Spleen (tissue), 11 donors: Measurements from ENCODE around the gene KCNQ5. TPM values are rescaled to one million over a fixed set of nuclear protein-coding genes. Genes with fewer than 3 reads are reported as not detected.

ENCODE experiments used
- DNase-seq: peaks from one replicate; pipeline ENCODE4 v3.0.0-alpha.2; 2020
- H3K27ac ChIP-seq, 8 donors: fragments of 200-600 bp; sonication (generic) in 7 of 8; 1 replicate in 4 of 8; 2 replicates in 4 of 8; pipeline versions ENCODE4 v1.5.0 to v1.8.0; 2016 to 2021; ENCODE audit warnings: inconsistent platforms in 4 of 8, mild to moderate bottlenecking in 4 of 8, moderate library complexity in 1 of 8
- H3K27me3 ChIP-seq, 7 donors: fragments of 200-600 bp; sonication (generic) in 6 of 7; replicated peaks in 1 of 7; 1 replicate in 4 of 7; 2 replicates in 3 of 7; pipeline versions ENCODE4 v1.5.0 to v1.8.0; 2016 to 2021; ENCODE audit warnings: inconsistent platforms in 3 of 7, mild to moderate bottlenecking in 1 of 7
- H3K36me3 ChIP-seq, 6 donors: fragments of 200-600 bp; sonication (generic) in 5 of 6; 1 replicate in 4 of 6; 2 replicates in 2 of 6; pipeline versions ENCODE4 v1.5.0 to v1.8.0; 2016 to 2021; ENCODE audit warnings: inconsistent platforms in 2 of 6
- H3K4me1 ChIP-seq, 6 donors: fragments of 200-600 bp; sonication (generic) in 5 of 6; 1 replicate in 3 of 6; 2 replicates in 3 of 6; pipeline versions ENCODE4 v1.5.0 to v1.8.0; 2016 to 2021; ENCODE audit warnings: inconsistent platforms in 3 of 6
- H3K4me3 ChIP-seq, 8 donors: fragments of 200-600 bp; sonication (generic) in 7 of 8; 1 replicate in 4 of 8; 2 replicates in 4 of 8; pipeline versions ENCODE4 v1.5.0 to v1.8.0; 2016 to 2021; ENCODE audit warnings: inconsistent platforms in 4 of 8, mild to moderate bottlenecking in 4 of 8, moderate library complexity in 2 of 8
- H3K9me3 ChIP-seq, 8 donors: fragments of 200-600 bp; sonication (generic) in 7 of 8; 1 replicate in 4 of 8; 2 replicates in 4 of 8; pipeline versions ENCODE4 v1.5.0 to v1.8.0; 2016 to 2021; ENCODE audit warnings: inconsistent platforms in 4 of 8
- CTCF ChIP-seq, 11 experiments: fragments of 200-600 bp in 7 of 11; fragments of 450-650 bp in 4 of 11; sonication (generic) in 4 of 11; IDR thresholded peaks in 8 of 11; conservative IDR thresholded peaks in 3 of 11; 1 replicate in 7 of 11; 2 replicates in 4 of 11; pipeline versions ENCODE4 v1.4.0 to v1.8.0; 2016 to 2021; ENCODE audit warnings: antibody characterized with exemption in 11 of 11, inconsistent platforms in 4 of 11, mild to moderate bottlenecking in 1 of 11
- POLR2A ChIP-seq, 3 donors: fragments of 450-650 bp; IDR thresholded peaks; one replicate each; pipeline ENCODE4 v1.5.1; 2017; ENCODE audit warnings: antibody characterized with exemption in 3 of 3, mild to moderate bottlenecking in 1 of 3
- POLR2AphosphoS5 ChIP-seq, 3 donors: sonication (generic); formaldehyde crosslinking; IDR thresholded peaks; one replicate each; pipeline ENCODE4 v1.5.1; 2017; ENCODE audit warnings: antibody characterized with exemption in 3 of 3
- WGBS, 5 donors: extraction: QIAGEN DNeasy Blood & Tissue Kit in 3 of 5; methylation state at CpG; one replicate each; pipeline versions ENCODE4 v1.1.5 to v1.1.7; 2013 to 2018; 5-methylcytosine and 5-hydroxymethylcytosine counted together
- intact Hi-C: fragments of 100-400 bp; cut with DNase I; formaldehyde crosslinking; loops from one replicate; pipeline ENCODE4 v1.15.0; 2023; ENCODE audit warnings: low total_unique reads
- polyA plus RNA-seq, 3 donors: library from polyadenylated mRNA; stranded (reverse); fragments of 200-250 nt; gene quantifications; one replicate each; pipeline ENCODE4 v1.2.1, GENCODE V29; 2013
- total RNA-seq, 7 donors: library from RNA; depleted of rRNA in 3 of 7; stranded (reverse); fragments of >200 nt in 3 of 7; fragmentation: NEBNext Ultra II Directional in 4 of 7; extraction: Animal tissue kit (Norgen Biotek cat#: 25700) in 4 of 7; gene quantifications; one replicate each; pipeline versions ENCODE4 v1.1.0 to v1.2.1, GENCODE V29; 2016 to 2021
- donor health status: healthy with polysubstance abuse.
- donor health status: DM: no; HTN: no; CAD: no; lungs with moderate emphysema.
- donor health status: DM: no; HTN: no; CAD: no.
- donor health status: Bipolar disorder and iron deficiency.
- donor health status: healthy.
- donor health status: DM: no; HTN: no; CAD: no.
- donor health status: DM: yes; HTN: yes; CAD: no.

Gene KCNQ5
- total and polyA plus RNA-seq, 10 donors: 1.3 to 8.7 (median 4.4) TPM

GRCh38 chr6:73041051-73041450, 419.2 kb downstream of the KCNQ5 start:
- intact Hi-C loops: no loop called here
- H3K4me3 ChIP-seq: no peak overlapping the region

GRCh38 chr6:73042892-73043291, 421.0 kb downstream of the KCNQ5 start:
- Histone ChIP-seq H3K36me3 (peaks cover 0 to 8% (median 0%) of the 10 kb centered on the region in 6 donors), H3K4me3 (no peak overlapping the region), H3K9me3 (peaks cover 0 to 19% (median 14%) of the 10 kb centered on the region in 8 donors), H3K27me3 (no peaks in the 10 kb centered on the region), H3K27ac (no peak overlapping the region), H3K4me1 (no peaks in the 10 kb centered on the region)
- TF ChIP-seq CTCF (IDR thresholded peaks at IDR 0.05 in 8 of 11, conservative IDR thresholded peaks at IDR 0.05 in 3 of 11) (no peak), POLR2A (IDR thresholded peaks at IDR 0.05) (no peak), POLR2AphosphoS5 (IDR thresholded peaks at IDR 0.05) (no peak)
- DNase-seq: no peak
- 91 to 100% (median 94%) methylated on average over 1 of the region's 1 CpG for WGBS, 5 donors
- intact Hi-C loops: no loop called here

More at GRCh38 chr6:73041051-73041450, 419.2 kb downstream of the KCNQ5 start:
- TF ChIP-seq POLR2A (IDR thresholded peaks at IDR 0.05) (no peak), POLR2AphosphoS5 (IDR thresholded peaks at IDR 0.05) (no peak), CTCF (IDR thresholded peaks at IDR 0.05 in 8 of 11, conservative IDR thresholded peaks at IDR 0.05 in 3 of 11) (no peak)
- 78 to 89% (median 84%) methylated on average over 3 of the region's 3 CpGs for WGBS, 5 donors
- H3K27me3 ChIP-seq: no peaks in the 10 kb centered on the region
- no peak for DNase-seq
- peaks cover 0 to 19% (median 14%) of the 10 kb centered on the region in 8 donors for H3K9me3 ChIP-seq
- H3K4me1 ChIP-seq: no peaks in the 10 kb centered on the region
- H3K27ac ChIP-seq: no peak overlapping the region
- H3K36me3 ChIP-seq: peaks cover 0 to 8% (median 0%) of the 10 kb centered on the region in 6 donors

GRCh38 chr6:73043446-73043845, 421.6 kb downstream of the KCNQ5 start:
- TF ChIP-seq POLR2A (IDR thresholded peaks at IDR 0.05): no peak
- TF ChIP-seq CTCF (IDR thresholded peaks at IDR 0.05 in 8 of 11, conservative IDR thresholded peaks at IDR 0.05 in 3 of 11): no peak
- no peak for TF ChIP-seq POLR2AphosphoS5 (IDR thresholded peaks at IDR 0.05)
- Histone ChIP-seq H3K4me1 (no peaks in the 10 kb centered on the region), H3K27ac (no peak overlapping the region), H3K9me3 (peaks cover 0 to 18% (median 13%) of the 10 kb centered on the region in 8 donors), H3K27me3 (no peaks in the 10 kb centered on the region), H3K4me3 (no peak overlapping the region), H3K36me3 (peaks cover 0 to 8% (median 0%) of the 10 kb centered on the region in 6 donors)
- intact Hi-C loops: no loop called here
- 30 to 90% (median 86%) methylated on average over 1 of the region's 1 CpG for WGBS, 5 donors
- no peak for DNase-seq

- no peaks in the 10 kb centered on the region for H3K4me1 ChIP-seq
- DNase-seq: no peak
- no peak overlapping the region for H3K27ac ChIP-seq
- 87 to 95% (median 91%) methylated on average over 2 of the region's 2 CpGs for WGBS, 5 donors
- H3K36me3 ChIP-seq: peaks cover 0 to 8% (median 0%) of the 10 kb centered on the region in 6 donors
- no peaks in the 10 kb centered on the region for H3K9me3 ChIP-seq
- no peak overlapping the region for H3K4me3 ChIP-seq
- no peaks in the 10 kb centered on the region for H3K27me3 ChIP-seq
- intact Hi-C loops: no loop called here
- TF ChIP-seq POLR2AphosphoS5 (IDR thresholded peaks at IDR 0.05): no peak
- no peak for TF ChIP-seq POLR2A (IDR thresholded peaks at IDR 0.05)
- no peak for TF ChIP-seq CTCF (IDR thresholded peaks at IDR 0.05 in 8 of 11, conservative IDR thresholded peaks at IDR 0.05 in 3 of 11)
Observed at GRCh38 chr6:73045609-73046008, 423.7 kb downstream of the KCNQ5 start.
